Spleen (tissue), 7 donors: Measurements from ENCODE around the gene QPCTL.

Source experiments
- POLR2AphosphoS5 ChIP-seq, 3 donors: sonication (generic); formaldehyde crosslinking; IDR thresholded peaks; one replicate each; pipeline ENCODE4 v1.5.1; 2017; ENCODE audit warnings: antibody characterized with exemption in 3 of 3
- TF ChIP-seq, protein P1 (sequence below), 11 experiments: fragments of 200-600 bp in 7 of 11; fragments of 450-650 bp in 4 of 11; sonication (generic) in 4 of 11; IDR thresholded peaks in 8 of 11; conservative IDR thresholded peaks in 3 of 11; 1 replicate in 7 of 11; 2 replicates in 4 of 11; pipeline versions ENCODE4 v1.4.0 to v1.8.0; 2016 to 2021; ENCODE audit warnings: antibody characterized with exemption in 11 of 11, inconsistent platforms in 4 of 11, mild to moderate bottlenecking in 1 of 11
- donor health status: DM: no; HTN: no; CAD: no; lungs with moderate emphysema.
- donor health status: DM: no; HTN: no; CAD: no.
- donor health status: DM: no; HTN: no; CAD: no.

DNA sequence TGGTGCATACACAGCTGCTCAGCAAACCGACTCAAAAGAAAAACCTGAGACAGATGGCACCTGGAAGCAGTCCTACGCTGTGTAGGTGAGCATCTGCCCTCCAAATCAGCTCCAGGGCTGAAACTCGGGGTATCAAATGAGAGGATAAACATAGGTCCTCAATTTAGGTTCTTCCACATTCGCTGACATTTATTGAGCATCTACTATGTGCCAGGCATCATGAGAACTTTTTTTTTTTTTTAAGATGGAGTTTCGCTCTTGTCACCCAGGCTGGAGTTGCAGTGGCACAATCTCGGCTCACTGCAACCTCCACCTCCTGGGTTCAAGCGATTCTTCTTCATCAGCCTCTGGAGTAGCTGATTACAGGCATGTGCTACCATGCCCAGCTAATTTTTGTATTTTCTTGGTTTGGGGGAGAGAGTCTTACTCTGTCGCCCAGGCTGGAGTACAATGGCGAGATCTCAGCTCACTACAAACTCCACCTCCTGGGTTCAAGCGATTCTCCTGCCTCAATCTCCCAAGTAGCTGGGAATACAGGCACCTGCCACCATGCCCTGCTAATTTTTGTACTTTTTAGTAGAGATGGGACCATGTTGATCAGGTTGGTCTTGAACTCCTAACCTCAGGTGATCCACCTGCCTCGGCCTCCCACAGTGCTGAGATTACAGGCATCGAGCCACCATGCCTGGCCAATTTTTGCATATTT is 13.4 kb downstream of the QPCTL start:
- TF ChIP-seq, protein P1, sequence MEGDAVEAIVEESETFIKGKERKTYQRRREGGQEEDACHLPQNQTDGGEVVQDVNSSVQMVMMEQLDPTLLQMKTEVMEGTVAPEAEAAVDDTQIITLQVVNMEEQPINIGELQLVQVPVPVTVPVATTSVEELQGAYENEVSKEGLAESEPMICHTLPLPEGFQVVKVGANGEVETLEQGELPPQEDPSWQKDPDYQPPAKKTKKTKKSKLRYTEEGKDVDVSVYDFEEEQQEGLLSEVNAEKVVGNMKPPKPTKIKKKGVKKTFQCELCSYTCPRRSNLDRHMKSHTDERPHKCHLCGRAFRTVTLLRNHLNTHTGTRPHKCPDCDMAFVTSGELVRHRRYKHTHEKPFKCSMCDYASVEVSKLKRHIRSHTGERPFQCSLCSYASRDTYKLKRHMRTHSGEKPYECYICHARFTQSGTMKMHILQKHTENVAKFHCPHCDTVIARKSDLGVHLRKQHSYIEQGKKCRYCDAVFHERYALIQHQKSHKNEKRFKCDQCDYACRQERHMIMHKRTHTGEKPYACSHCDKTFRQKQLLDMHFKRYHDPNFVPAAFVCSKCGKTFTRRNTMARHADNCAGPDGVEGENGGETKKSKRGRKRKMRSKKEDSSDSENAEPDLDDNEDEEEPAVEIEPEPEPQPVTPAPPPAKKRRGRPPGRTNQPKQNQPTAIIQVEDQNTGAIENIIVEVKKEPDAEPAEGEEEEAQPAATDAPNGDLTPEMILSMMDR (IDR thresholded peaks at IDR 0.05 in 8 of 11, conservative IDR thresholded peaks at IDR 0.05 in 3 of 11): no peak
- no peak for TF ChIP-seq POLR2AphosphoS5 (IDR thresholded peaks at IDR 0.05)
